Naive thymus-derived CD8-positive, alpha-beta T cell (primary cell): ENCODE data around the gene DMP1. TPM values are rescaled to one million over a fixed set of nuclear protein-coding genes. Genes with fewer than 3 reads are reported as not detected.

Source experiments
- ATAC-seq, 2 donors: fragments of 150-1000 bp; cut with Tn5 transposase in 1 of 2; sonication (Bioruptor Pico), chemical (Tn5 transposase) in 1 of 2; 1 replicate in 1 of 2; 2 replicates in 1 of 2; pipeline ENCODE4 v1.10.0; 2021; ENCODE audit warnings: mild to moderate bottlenecking in 2 of 2, moderate library complexity in 2 of 2
- POLR2A ChIA-PET: fragments of 350-600 bp; sonication (Branson Sonifier 250); formaldehyde crosslinking; loops from one replicate; lab custom pipeline; 2021; ENCODE audit warnings: antibody characterized with exemption; lab: Charles Lee
- DNase-seq, 10 donors: peaks; one replicate each; pipeline versions ENCODE4 v3.0.0 to v3.0.0-alpha.2; 2020 to 2022
- H3K27ac Mint-ChIP-seq, 10 donors: one replicate each; pipeline ENCODE4 v1.8.0; 2020 to 2022; ENCODE audit warnings: mild to moderate bottlenecking in 10 of 10, mixed read lengths in 10 of 10, moderate library complexity in 4 of 10, inconsistent platforms in 1 of 10
- H3K27me3 Mint-ChIP-seq, 5 donors: one replicate each; pipeline ENCODE4 v1.8.0; 2021 to 2022; ENCODE audit warnings: mixed read lengths in 5 of 5
- H3K36me3 Mint-ChIP-seq, 3 donors: one replicate each; pipeline ENCODE4 v1.8.0; 2020 to 2022; ENCODE audit warnings: mixed read lengths in 3 of 3, mild to moderate bottlenecking in 2 of 3, inconsistent platforms in 1 of 3
- H3K4me1 Mint-ChIP-seq, 4 donors: one replicate each; pipeline ENCODE4 v1.8.0; 2021 to 2022; ENCODE audit warnings: mixed read lengths in 4 of 4
- H3K4me3 Mint-ChIP-seq, 10 donors: one replicate each; pipeline ENCODE4 v1.8.0; 2020 to 2022; ENCODE audit warnings: mild to moderate bottlenecking in 10 of 10, mixed read lengths in 10 of 10, moderate library complexity in 6 of 10, inconsistent platforms in 1 of 10
- H3K9me3 Mint-ChIP-seq, 9 donors: one replicate each; pipeline ENCODE4 v1.8.0; 2020 to 2022; ENCODE audit warnings: mixed read lengths in 9 of 9, mild to moderate bottlenecking in 3 of 9, inconsistent platforms in 1 of 9, moderate library complexity in 1 of 9
- polyA plus RNA-seq, 3 donors: library from polyadenylated mRNA; unstranded; fragments of 300-500 nt; fragmentation: Illumina TruSeq; gene quantifications; one replicate each; pipeline ENCODE4 v1.2.3, GENCODE V29; 2021
- total RNA-seq, 8 experiments: library from RNA in 2 of 8; stranded (reverse) in 2 of 8; gene quantifications; one replicate each; pipeline ENCODE4 v1.2.3 and lab custom pipeline; 2021 to 2026

Gene DMP1
- total RNA-seq (not detected), polyA plus RNA-seq (not detected), total RNA-seq (lab: John Stamatoyannopoulos, UW) (0 reads per million in 6 experiments)

- ATAC-seq (no peak), DNase-seq (no peak)
- no peaks in the 10 kb centered on the region for H3K36me3 Mint-ChIP-seq
- H3K9me3 Mint-ChIP-seq = no peaks in the 10 kb centered on the region
- H3K4me3 Mint-ChIP-seq = no peak within 1 kb of the TSS
- H3K27me3 Mint-ChIP-seq = peaks cover 0 to 12% (median 0%) of the 10 kb centered on the region in 5 donors
- no peak within 1 kb of the TSS for H3K27ac Mint-ChIP-seq
- no peaks in the 10 kb centered on the region for H3K4me1 Mint-ChIP-seq
- POLR2A ChIA-PET = no interaction called here
Observed at GRCh38 chr4:87649980-87650379, at the start of gene DMP1. Gene DMP1 (plus strand): TSS chr4:87650280. CDS start chr4:87656493, 6,213 bp downstream.

GRCh38 chr4:87601361-87601760 lies 48.7 kb upstream of the DMP1 start:
- Mint-ChIP-seq H3K4me3 (no peak overlapping the region), H3K27me3 (peaks cover 4 to 34% (median 11%) of the 10 kb centered on the region in 5 donors), H3K9me3 (peaks cover 0 to 6% (median 0%) of the 10 kb centered on the region in 9 donors), H3K4me1 (no peaks in the 10 kb centered on the region), H3K27ac (no peak overlapping the region), H3K36me3 (peaks cover 0 to 2% (median 0%) of the 10 kb centered on the region in 3 donors)
- POLR2A ChIA-PET = no interaction called here
- ATAC-seq = no peak
- no peak for DNase-seq

GRCh38 chr4:87608229-87608628 lies 41.9 kb upstream of the DMP1 start, which contains the start of gene DSPP:
Gene DSPP (plus strand): TSS chr4:87608529. CDS start chr4:87610909, 2,380 bp downstream.
- Mint-ChIP-seq H3K36me3 (no peaks in the 10 kb centered on the region), H3K9me3 (peaks cover 0 to 3% (median 0%) of the 10 kb centered on the region in 9 donors), H3K27me3 (peaks cover 0 to 7% (median 2%) of the 10 kb centered on the region in 5 donors), H3K4me1 (no peaks in the 10 kb centered on the region), H3K27ac (no peak within 1 kb of the TSS), H3K4me3 (no peak within 1 kb of the TSS)
- POLR2A ChIA-PET = no interaction called here
- no peak for DNase-seq
- no peak for ATAC-seq

- ATAC-seq (no peak), DNase-seq (no peak)
- POLR2A ChIA-PET = no interaction called here
- Mint-ChIP-seq H3K27me3 (peaks cover 0 to 9% (median 2%) of the 10 kb centered on the region in 5 donors), H3K27ac (no peak overlapping the region), H3K9me3 (no peaks in the 10 kb centered on the region), H3K4me3 (no peak overlapping the region), H3K36me3 (no peaks in the 10 kb centered on the region), H3K4me1 (no peaks in the 10 kb centered on the region)
Observed at GRCh38 chr4:87614292-87614890, 35.7 kb upstream of the DMP1 start.

GRCh38 chr4:87616268-87616667 lies 33.8 kb upstream of the DMP1 start:
- Mint-ChIP-seq H3K27me3 (peaks cover 3 to 16% (median 4%) of the 10 kb centered on the region in 5 donors), H3K9me3 (no peaks in the 10 kb centered on the region), H3K36me3 (no peaks in the 10 kb centered on the region), H3K4me1 (no peaks in the 10 kb centered on the region), H3K27ac (no peak overlapping the region), H3K4me3 (no peak overlapping the region)
- DNase-seq (no peak), ATAC-seq (no peak)
- POLR2A ChIA-PET = no interaction called here

GRCh38 chr4:87620086-87620485 lies 30.0 kb upstream of the DMP1 start:
- ATAC-seq (no peak), DNase-seq (no peak)
- Mint-ChIP-seq H3K4me1 (no peaks in the 10 kb centered on the region), H3K27ac (no peak overlapping the region), H3K27me3 (peaks cover 3 to 28% (median 14%) of the 10 kb centered on the region in 5 donors), H3K4me3 (no peak overlapping the region), H3K36me3 (no peaks in the 10 kb centered on the region), H3K9me3 (no peaks in the 10 kb centered on the region)
- POLR2A ChIA-PET = no interaction called here

- H3K36me3 Mint-ChIP-seq = no peaks in the 10 kb centered on the region
- H3K9me3 Mint-ChIP-seq = no peaks in the 10 kb centered on the region
- POLR2A ChIA-PET = no interaction called here
Observed at GRCh38 chr4:87620491-87620890, 29.6 kb upstream of the DMP1 start.

GRCh38 chr4:87622303-87622702 lies 27.8 kb upstream of the DMP1 start:
- Mint-ChIP-seq H3K27me3 (peaks cover 3 to 28% (median 14%) of the 10 kb centered on the region in 5 donors), H3K36me3 (no peaks in the 10 kb centered on the region), H3K4me1 (no peaks in the 10 kb centered on the region), H3K27ac (no peak overlapping the region), H3K4me3 (no peak overlapping the region), H3K9me3 (peaks cover 0 to 2% (median 0%) of the 10 kb centered on the region in 9 donors)
- ATAC-seq = no peak
- DNase-seq = no peak
- POLR2A ChIA-PET = no interaction called here

More at GRCh38 chr4:87620491-87620890, 29.6 kb upstream of the DMP1 start:
- no peak for DNase-seq
- no peak for ATAC-seq
- Mint-ChIP-seq H3K4me3 (no peak overlapping the region), H3K4me1 (no peaks in the 10 kb centered on the region), H3K27me3 (peaks cover 3 to 28% (median 14%) of the 10 kb centered on the region in 5 donors), H3K27ac (no peak overlapping the region)

- ATAC-seq (no peak), DNase-seq (no peak)
- Mint-ChIP-seq H3K36me3 (no peaks in the 10 kb centered on the region), H3K27me3 (peaks cover 3 to 19% (median 14%) of the 10 kb centered on the region in 5 donors), H3K9me3 (peaks cover 0 to 9% (median 0%) of the 10 kb centered on the region in 9 donors), H3K4me3 (no peak overlapping the region), H3K27ac (no peak overlapping the region), H3K4me1 (no peaks in the 10 kb centered on the region)
- POLR2A ChIA-PET = no interaction called here
Observed at GRCh38 chr4:87624698-87625097, 25.4 kb upstream of the DMP1 start.

GRCh38 chr4:87631668-87632067 lies 18.4 kb upstream of the DMP1 start:
- POLR2A ChIA-PET = no interaction called here
- H3K4me1 Mint-ChIP-seq = no peaks in the 10 kb centered on the region

GRCh38 chr4:87632469-87632868 lies 17.6 kb upstream of the DMP1 start:
- POLR2A ChIA-PET = no interaction called here
- no peak overlapping the region for H3K27ac Mint-ChIP-seq
- H3K36me3 Mint-ChIP-seq = no peaks in the 10 kb centered on the region
- DNase-seq = no peak
- H3K4me1 Mint-ChIP-seq = no peaks in the 10 kb centered on the region
- H3K27me3 Mint-ChIP-seq = peaks cover 3 to 18% (median 9%) of the 10 kb centered on the region in 5 donors
- ATAC-seq = no peak
- no peak overlapping the region for H3K4me3 Mint-ChIP-seq
- peaks cover 0 to 9% (median 0%) of the 10 kb centered on the region in 9 donors for H3K9me3 Mint-ChIP-seq

More at GRCh38 chr4:87631668-87632067, 18.4 kb upstream of the DMP1 start:
- no peak overlapping the region for H3K27ac Mint-ChIP-seq
- no peak overlapping the region for H3K4me3 Mint-ChIP-seq
- no peaks in the 10 kb centered on the region for H3K36me3 Mint-ChIP-seq
- DNase-seq = no peak
- peaks cover 3 to 16% (median 9%) of the 10 kb centered on the region in 5 donors for H3K27me3 Mint-ChIP-seq
- H3K9me3 Mint-ChIP-seq = peaks cover 0 to 9% (median 0%) of the 10 kb centered on the region in 9 donors
- ATAC-seq = no peak

GRCh38 chr4:87633243-87633642 lies 16.8 kb upstream of the DMP1 start:
- no peaks in the 10 kb centered on the region for H3K36me3 Mint-ChIP-seq
- DNase-seq = no peak
- peaks cover 3 to 18% (median 9%) of the 10 kb centered on the region in 5 donors for H3K27me3 Mint-ChIP-seq
- H3K9me3 Mint-ChIP-seq = peaks cover 0 to 12% (median under 1%) of the 10 kb centered on the region in 9 donors
- POLR2A ChIA-PET = no interaction called here
- H3K4me1 Mint-ChIP-seq = no peaks in the 10 kb centered on the region
- H3K4me3 Mint-ChIP-seq = no peak overlapping the region
- no peak overlapping the region for H3K27ac Mint-ChIP-seq
- no peak for ATAC-seq

- DNase-seq (no peak), ATAC-seq (no peak)
- no peaks in the 10 kb centered on the region for H3K36me3 Mint-ChIP-seq
- H3K9me3 Mint-ChIP-seq = peaks cover 0 to 5% (median under 1%) of the 10 kb centered on the region in 9 donors
- H3K27me3 Mint-ChIP-seq = peaks cover 0 to under 1% (median 0%) of the 10 kb centered on the region in 5 donors
- POLR2A ChIA-PET = no interaction called here
- H3K27ac Mint-ChIP-seq = no peak overlapping the region
- no peaks in the 10 kb centered on the region for H3K4me1 Mint-ChIP-seq
- no peak overlapping the region for H3K4me3 Mint-ChIP-seq
Observed at GRCh38 chr4:87644286-87644685, 5.8 kb upstream of the DMP1 start.
